HG03558 (cell line): Measurements from ENCODE around the gene LRRC28.
"Not testable (repeated sequence)": the region's sequence is repeated elsewhere in the genome, so short reads cannot be mapped to it uniquely, and the experiment has no call there.

Source experiments
- ATAC-seq: cut with Tn5 transposase; IDR thresholded peaks from one replicate; pipeline ENCODE4 v1.9.1; 2021; ENCODE audit warnings: moderate number of reproducible peaks; ENCODE audit not compliant: unreplicated experiment; ENCODE audit errors: extremely low read depth

Gene LRRC28

DNA sequence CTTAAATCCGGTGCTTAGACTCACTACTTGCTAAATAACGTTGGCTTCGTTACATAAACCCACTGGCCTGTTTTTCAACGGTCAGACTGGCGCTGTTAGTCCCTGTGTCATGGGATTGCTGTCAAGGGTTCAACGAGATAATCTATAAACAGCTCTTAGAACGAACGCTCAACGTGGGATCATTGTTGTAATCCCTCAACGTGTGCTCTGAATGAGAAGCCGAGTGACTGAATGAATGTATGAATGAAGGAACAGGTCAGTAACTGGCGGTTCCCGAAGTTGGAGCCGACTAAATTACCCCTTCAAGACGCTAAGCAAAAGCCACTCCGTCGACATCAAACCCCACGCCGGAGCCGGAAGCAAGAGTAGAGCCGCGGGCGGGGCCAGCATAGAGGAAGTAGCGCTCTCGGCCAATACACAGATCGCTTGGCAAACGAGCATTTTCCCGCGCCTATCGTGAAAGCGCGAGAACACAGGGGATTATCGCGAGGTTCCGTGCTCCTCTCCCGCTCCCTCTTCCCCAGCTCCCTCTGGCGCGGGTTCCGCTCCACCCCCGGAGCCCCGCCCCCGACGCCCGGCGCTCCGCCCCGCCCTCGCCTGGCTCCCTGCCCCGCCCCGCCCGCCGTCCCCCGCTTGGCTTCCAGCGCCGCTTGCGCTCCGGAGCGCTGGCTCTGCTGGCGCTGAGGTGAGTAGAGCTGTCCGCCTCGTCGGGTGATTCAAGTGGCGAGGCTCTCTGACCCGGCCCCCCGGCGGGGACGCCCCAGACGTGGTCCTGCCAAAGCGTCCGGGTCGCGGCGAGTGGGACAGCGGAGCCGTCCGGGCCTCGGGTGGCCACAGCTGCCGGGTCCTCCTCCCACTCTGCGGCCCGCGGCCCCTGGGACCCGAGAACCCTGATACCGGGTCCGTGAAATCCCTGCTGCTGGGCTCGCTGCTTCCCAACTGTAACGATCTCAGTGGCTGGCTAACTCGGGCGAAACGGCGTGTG, at the start of gene LRRC28:
Gene LRRC28 (plus strand): TSS at position 625 of the 985 bp plus-strand sequence. CDS start 4,477 bp downstream, outside the sequence.
- peak; percentile 85 for ATAC-seq

- ATAC-seq = no peak
These were observed 49.1 kb upstream of the LRRC28 start for GRCh38 chr15:99202176-99202552.

DNA sequence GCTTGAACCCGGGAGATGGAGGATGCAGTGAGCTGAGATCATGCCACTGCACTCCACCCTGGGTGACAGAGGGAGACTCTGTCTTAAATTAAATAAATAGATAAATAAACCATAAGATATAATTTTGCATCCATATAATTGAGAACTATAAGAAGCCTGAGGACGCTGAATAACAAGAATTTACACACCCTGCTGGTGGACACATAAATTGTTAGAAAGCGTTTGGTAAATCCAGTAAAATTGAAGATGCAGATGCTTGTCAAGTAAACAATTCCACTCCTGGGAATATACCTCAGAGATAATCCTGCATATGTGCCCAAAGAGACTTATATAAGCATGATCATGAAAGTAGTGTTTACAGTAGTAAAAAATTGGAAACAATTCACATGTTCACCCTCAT, 43.6 kb upstream of the LRRC28 start:
- ATAC-seq = no peak

DNA sequence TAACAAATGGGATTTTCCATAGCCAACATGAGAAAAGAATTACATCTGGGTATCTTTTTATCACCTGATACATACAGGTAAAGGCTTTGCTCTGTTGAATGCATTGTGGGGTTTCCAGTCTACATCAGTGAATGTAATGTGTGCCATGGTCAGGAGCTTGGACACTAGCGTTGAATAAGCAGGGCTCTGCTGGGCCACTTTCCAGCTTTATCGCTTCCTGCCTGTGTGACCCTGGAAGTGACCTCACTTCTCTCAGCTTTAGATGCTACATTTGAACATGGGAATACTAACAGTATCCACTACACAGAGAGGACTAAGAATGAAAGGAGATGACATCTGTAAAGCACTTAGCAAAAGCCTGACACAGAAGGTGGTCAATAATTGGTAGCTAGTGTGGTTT, 42.0 kb upstream of the LRRC28 start:
- no peak for ATAC-seq

- no peak for ATAC-seq
These were observed 40.9 kb upstream of the LRRC28 start for GRCh38 chr15:99210334-99210733.

DNA sequence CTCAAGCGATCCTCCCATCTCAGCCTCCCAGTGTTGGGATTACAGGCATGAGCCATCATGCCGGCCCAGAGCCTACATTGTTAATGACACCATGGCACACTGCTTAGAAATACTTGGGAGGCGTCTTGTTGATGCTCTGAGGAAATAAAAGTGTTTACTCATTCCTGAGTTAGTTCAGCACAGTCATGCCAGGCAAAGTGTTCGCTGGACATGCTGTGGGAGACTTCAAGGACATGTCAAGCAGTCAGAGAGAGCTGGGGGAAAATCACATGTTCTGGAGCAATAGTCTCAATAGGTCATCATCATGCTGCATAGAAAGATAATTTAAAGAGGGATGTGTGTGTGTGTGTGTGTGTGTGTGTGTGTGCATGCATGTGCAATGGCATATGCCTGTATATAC, 39.4 kb upstream of the LRRC28 start:
- no peak for ATAC-seq

- no peak for ATAC-seq
These were observed 38.9 kb upstream of the LRRC28 start for GRCh38 chr15:99212406-99212805.

DNA sequence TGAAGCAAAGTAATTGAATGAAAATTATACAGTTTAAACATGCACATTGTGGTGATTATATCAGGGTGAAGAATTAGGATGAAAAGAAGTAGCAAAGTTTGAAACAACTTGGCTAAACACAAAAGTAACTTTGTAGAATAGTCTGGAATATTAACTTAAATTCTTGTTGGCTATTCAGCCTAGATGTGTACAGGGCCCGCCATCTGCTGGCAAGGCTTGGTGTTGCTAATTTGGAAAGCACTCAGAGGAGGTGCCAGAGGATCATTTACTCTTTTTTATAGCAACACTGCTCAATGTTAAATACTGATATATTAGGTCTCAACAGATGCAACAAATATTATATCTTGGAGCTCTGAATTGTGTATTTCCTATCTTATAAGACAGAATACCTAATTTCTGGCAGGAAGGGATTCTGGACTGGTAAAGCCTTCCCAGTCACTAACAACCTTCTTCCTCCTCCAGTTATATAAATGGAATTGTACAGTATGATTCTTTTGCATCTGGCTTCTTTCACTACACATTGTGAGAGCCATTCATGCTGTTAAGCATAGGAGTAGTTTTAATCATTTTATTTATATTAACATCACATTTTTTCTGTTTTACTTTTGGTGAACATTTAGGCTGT, 38.0 kb upstream of the LRRC28 start:
- no peak for ATAC-seq

GRCh38 chr15:99224372-99225214, 26.7 kb upstream of the LRRC28 start:
- ATAC-seq = no peak

DNA sequence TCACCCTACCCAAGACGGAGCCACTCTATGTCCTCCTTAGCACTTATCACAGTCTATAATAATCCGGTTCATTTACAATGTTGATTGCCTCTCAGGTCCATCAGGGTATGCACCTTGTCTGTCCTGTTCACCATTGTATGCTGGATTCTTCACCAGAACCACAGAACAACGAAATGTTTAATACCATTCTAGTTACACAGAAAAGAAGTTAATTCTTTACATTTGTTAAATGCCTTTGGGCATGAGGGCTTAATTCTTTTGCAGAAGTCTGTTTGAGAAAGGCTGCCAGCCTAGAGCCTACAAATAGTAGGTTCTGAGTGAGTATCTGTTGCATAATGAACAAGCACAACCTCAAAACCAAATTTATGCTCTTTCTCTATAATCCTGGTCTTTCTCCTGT, 24.5 kb upstream of the LRRC28 start:
- ATAC-seq = no peak

GRCh38 chr15:99228120-99228770, 23.0 kb upstream of the LRRC28 start:
- no peak for ATAC-seq

GRCh38 chr15:99230867-99231266, 20.4 kb upstream of the LRRC28 start:
- ATAC-seq = no peak

DNA sequence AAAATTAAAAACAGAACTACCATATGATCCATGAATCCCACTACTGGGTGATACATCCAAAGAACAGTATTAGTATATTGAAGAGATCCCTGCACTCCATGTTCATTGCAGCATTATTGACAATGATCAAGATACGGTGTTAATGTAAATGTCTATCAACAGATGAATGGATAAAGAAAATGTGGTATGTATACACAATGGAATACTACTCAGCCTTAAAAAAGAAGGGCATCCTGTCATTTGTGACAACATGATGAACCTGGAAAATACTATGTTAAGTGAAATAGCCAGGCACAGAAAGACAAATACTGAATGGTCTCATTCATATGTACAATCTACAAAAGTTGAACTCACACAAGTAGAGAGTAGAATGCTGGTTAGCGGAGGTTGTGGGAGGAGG, 18.5 kb upstream of the LRRC28 start:
- ATAC-seq = no peak

DNA sequence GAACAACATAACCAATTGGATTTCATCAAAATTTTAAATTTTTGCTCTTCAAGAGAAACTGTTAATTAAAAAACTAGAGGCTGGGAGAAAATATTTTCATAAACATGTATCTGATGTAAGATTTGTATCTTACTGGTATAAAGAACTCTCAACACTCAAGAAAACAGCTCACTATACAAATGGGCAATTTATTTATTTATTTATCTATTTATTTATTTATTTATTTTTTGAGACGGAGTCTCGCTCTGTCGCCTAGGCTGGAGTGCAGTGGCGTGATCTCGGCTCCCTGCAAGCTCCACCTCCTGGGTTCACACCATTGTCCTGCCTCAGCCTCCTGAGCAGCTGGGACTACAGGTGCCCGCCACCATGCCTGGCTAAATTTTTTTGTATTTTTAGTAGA, 17.1 kb upstream of the LRRC28 start:
- not testable (repeated sequence) for ATAC-seq

DNA sequence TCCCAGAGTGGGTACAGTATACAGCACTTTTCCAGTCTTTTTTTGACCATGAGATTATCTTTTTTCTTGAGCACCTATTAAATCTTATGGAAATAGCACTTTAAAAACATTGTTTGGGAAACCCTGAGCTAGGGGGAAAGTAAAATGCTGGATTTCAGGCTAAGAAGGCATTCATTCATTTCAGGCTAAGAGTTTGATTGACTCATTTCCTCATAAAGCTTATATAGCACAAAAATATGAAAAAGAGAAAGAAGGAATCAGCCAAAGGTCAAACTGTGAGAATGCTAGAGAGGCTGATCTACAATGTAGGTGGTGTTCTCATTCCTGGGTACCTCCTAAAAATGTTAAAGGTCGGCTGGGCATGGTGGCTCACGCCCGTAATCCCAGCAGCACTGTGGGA, 12.4 kb upstream of the LRRC28 start:
- no peak for ATAC-seq

DNA sequence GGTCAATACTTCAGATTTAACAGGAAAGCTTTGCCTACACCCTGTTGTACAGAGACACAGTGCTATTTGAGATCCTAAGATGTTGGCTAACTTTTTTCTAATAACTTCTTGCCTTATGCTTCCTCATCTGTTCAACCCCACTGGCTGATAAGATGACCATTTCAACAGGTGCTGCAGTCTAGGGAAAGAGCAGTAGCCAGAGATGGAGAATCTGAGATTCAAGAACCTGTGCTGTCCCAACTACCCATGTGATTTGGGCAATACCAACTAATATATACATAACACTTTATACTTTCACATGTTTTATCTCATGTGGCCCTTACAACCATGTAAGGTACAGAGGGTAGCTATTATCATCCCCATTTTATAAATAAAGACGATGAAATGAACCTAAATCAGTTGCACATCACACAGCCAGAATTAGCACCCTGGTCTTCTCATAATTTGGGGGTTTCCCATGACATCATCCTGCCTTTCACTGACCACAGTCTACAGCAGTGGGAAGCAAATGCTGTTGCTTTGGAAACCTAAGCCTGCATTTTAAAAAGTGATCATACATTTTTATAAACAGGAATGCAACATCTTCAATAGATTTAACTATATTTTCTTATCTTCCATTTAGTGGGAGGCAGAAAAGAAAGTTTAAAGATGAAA, 11.6 kb upstream of the LRRC28 start:
- ATAC-seq = peak; percentile 80

DNA sequence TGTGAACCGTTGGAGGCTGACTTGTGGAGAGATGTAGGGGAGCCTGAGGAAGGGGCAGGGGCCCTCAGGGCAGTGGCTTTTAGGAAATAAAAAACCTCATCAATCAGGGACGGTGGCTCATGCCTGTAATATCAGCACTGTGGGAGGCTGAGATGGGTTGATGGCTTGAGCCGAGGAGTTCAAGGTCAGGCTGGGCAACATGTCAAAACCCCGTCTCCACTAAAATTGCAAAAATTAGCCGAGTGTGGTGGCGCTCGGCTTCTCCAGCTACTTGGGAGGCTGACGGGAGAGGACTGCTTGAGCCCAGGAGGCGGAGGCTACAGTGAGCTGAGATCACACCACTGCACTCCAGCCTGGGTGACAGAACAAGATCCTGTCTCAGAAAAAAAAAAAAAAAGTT, 9.5 kb upstream of the LRRC28 start:
- ATAC-seq = no peak

DNA sequence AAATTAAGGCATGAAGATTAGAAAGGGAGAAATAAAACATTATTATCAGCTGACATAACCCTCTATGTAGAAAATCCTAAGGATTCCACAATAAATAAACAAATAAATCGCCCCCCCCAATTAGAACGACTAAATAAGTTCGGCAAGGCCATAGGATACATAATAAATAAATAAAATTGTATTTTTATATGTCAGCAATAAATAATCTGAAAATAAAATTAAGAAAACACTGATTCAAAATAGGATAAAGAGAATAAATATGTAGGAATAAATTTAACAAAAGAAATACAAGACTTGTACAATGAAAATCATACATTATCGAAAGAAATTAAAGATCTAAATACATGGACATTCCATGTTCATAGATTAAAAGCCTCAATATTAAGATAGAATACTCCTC, 7.0 kb upstream of the LRRC28 start:
- no peak for ATAC-seq

DNA sequence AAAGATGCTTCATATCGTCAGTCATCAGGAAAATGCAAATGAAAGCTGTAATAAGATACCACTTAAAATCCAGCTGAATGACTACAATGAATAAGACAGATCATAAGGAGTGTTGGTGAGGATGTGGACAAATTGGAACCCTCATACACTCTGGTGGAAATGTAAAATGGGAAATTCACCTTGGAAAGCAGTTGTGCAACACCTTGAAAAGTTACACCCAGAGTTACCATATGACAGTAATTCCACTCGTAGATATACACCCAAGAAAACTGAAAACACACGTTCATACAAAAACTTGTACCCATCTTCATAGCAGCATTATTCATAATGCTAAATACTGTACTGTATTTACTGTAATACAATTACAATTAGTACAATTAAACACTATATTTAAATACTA, 4.2 kb upstream of the LRRC28 start:
- ATAC-seq = no peak
